B cell (primary cell): ENCODE results near the gene PLCB1. TPM values are rescaled to one million over a fixed set of nuclear protein-coding genes. Genes with fewer than 3 reads are reported as not detected.

ENCODE experiments used
- ATAC-seq: fragments of 200-7000 bp; cut with Tn5 transposase; one replicate; pipeline ENCODE4 v1.10.0; 2021; ENCODE audit warnings: low read depth, mild to moderate bottlenecking, moderate number of reproducible peaks, moderate library complexity
- CTCF ChIA-PET: fragments of 350-600 bp; sonication (Branson Sonifier 250); formaldehyde crosslinking; loops from one replicate; lab custom pipeline; 2021; ENCODE audit warnings: antibody characterized with exemption, inconsistent platforms; lab: Charles Lee
- POLR2A ChIA-PET: fragments of 350-600 bp; sonication (Branson Sonifier 250); formaldehyde crosslinking; loops from one replicate; lab custom pipeline; 2021; ENCODE audit warnings: antibody characterized with exemption; lab: Charles Lee
- DNase-seq: peaks from one replicate; pipeline ENCODE4 v3.0.0; 2013
- H2AFZ ChIP-seq: 2 replicates; pipeline ENCODE4 v1.6.1; 2012; ENCODE audit warnings: mild to moderate bottlenecking, low read depth, low read length; ENCODE audit not compliant: insufficient read depth, poor library complexity, severe bottlenecking
- H3K27ac ChIP-seq, 2 donors: 1 replicate in 1 of 2; 2 replicates in 1 of 2; pipeline ENCODE4 v1.5.1; 2012 to 2013; ENCODE audit warnings: low read length in 2 of 2, mild to moderate bottlenecking in 2 of 2, moderate library complexity in 1 of 2
- H3K27me3 ChIP-seq, 4 experiments: fragments of 200-600 bp in 1 of 4; sonication (generic) in 1 of 4; replicated peaks in 1 of 4; 1 replicate in 2 of 4; 2 replicates in 2 of 4; pipeline versions ENCODE4 v1.6.1 to v1.7.0; 2013 to 2016; ENCODE audit warnings: low read length in 3 of 4, mild to moderate bottlenecking in 2 of 4, mixed read lengths in 1 of 4, moderate library complexity in 1 of 4; ENCODE audit not compliant: insufficient read depth in 4 of 4, control insufficient read depth in 3 of 4; ENCODE audit errors: control extremely low read depth in 1 of 4
- H3K36me3 ChIP-seq, 2 experiments: replicated peaks in 1 of 2; 1 replicate in 1 of 2; 2 replicates in 1 of 2; pipeline versions ENCODE4 v1.6.1 to v1.7.1; 2013; ENCODE audit warnings: low read length in 1 of 2; ENCODE audit not compliant: insufficient read depth in 2 of 2, control insufficient read depth in 1 of 2; ENCODE audit errors: control extremely low read depth in 1 of 2, extremely low read depth in 1 of 2
- H3K4me1 ChIP-seq, 2 donors: fragments of 200-600 bp in 1 of 2; sonication (generic) in 1 of 2; 1 replicate in 1 of 2; 2 replicates in 1 of 2; pipeline versions ENCODE4 v1.5.1 to v1.6.1; 2013 to 2017; ENCODE audit warnings: low read length in 2 of 2; ENCODE audit not compliant: control insufficient read depth in 2 of 2, insufficient read depth in 2 of 2
- H3K4me2 ChIP-seq: replicated peaks from 2 replicates; pipeline ENCODE3; 2012; ENCODE audit warnings: mild to moderate bottlenecking, low read depth, low read length; ENCODE audit not compliant: poor library complexity, severe bottlenecking
- H3K4me3 ChIP-seq, 5 experiments: fragments of 200-600 bp in 1 of 5; sonication (generic) in 1 of 5; 1 replicate in 3 of 5; 2 replicates in 2 of 5; pipeline versions ENCODE4 v1.5.1 to v1.7.0; 2011 to 2016; ENCODE audit warnings: low read length in 4 of 5, mild to moderate bottlenecking in 4 of 5, low read depth in 2 of 5, control low read depth in 1 of 5, moderate library complexity in 1 of 5; ENCODE audit not compliant: insufficient read depth in 1 of 5; ENCODE audit errors: control extremely low read depth in 1 of 5, extremely low read depth in 1 of 5
- H3K79me2 ChIP-seq: fragments of 200-600 bp; sonication (generic); one replicate; pipeline ENCODE4 v1.6.0; 2016; ENCODE audit warnings: low read length; ENCODE audit not compliant: control insufficient read depth, insufficient read depth
- H3K9ac ChIP-seq: fragments of 200-600 bp; sonication (generic); 2 replicates; pipeline ENCODE4 v1.6.1; 2017; ENCODE audit warnings: mild to moderate bottlenecking, low read length, moderate library complexity
- H3K9me3 ChIP-seq, 3 donors: one replicate each; pipeline versions ENCODE4 v1.6.1 to v1.7.1; 2013; ENCODE audit warnings: low read length in 2 of 3; ENCODE audit not compliant: control insufficient read depth in 2 of 3, insufficient read depth in 1 of 3; ENCODE audit errors: control extremely low read depth in 1 of 3
- H4K20me1 ChIP-seq: 2 replicates; pipeline ENCODE4 v1.6.0; 2012; ENCODE audit warnings: mild to moderate bottlenecking, low read length; ENCODE audit not compliant: insufficient read depth, control insufficient read depth, poor library complexity, severe bottlenecking
- H3K27ac Mint-ChIP-seq: one replicate; pipeline ENCODE4 v1.8.0; 2021; ENCODE audit warnings: mixed read lengths
- H3K27me3 Mint-ChIP-seq: one replicate; pipeline ENCODE4 v1.8.0; 2021; ENCODE audit warnings: mixed read lengths
- H3K4me1 Mint-ChIP-seq: one replicate; pipeline ENCODE4 v1.8.0; 2021; ENCODE audit warnings: mixed read lengths
- H3K4me3 Mint-ChIP-seq: one replicate; pipeline ENCODE4 v1.8.0; 2021; ENCODE audit warnings: mixed read lengths
- H3K9me3 Mint-ChIP-seq: one replicate; pipeline ENCODE4 v1.8.0; 2022; ENCODE audit warnings: mixed read lengths; ENCODE audit not compliant: insufficient read depth
- EZH2 ChIP-seq: IDR thresholded peaks from 2 replicates; pipeline ENCODE4 v1.6.1; 2012; ENCODE audit warnings: borderline replicate concordance, low read depth, mild to moderate bottlenecking, moderate library complexity, low read length; ENCODE audit not compliant: insufficient read depth, poor library complexity, severe bottlenecking
- WGBS: methylation state at CpG from one replicate; pipeline ENCODE4 v1.1.5; 2013; ENCODE audit warnings: missing lambda C conversion rate; ENCODE audit not compliant: insufficient coverage; 5-methylcytosine and 5-hydroxymethylcytosine counted together
- intact Hi-C: fragments of 100-400 bp; cut with micrococcal nuclease; formaldehyde crosslinking; loops from one replicate; pipeline ENCODE4 v1.10.0; 2022
- polyA plus RNA-seq: library from polyadenylated mRNA; depleted of rRNA; stranded (reverse); fragments of >200 nt; gene quantifications from 2 replicates; pipeline ENCODE4 v1.2.3, GENCODE V29; 2012
- total RNA-seq, 2 donors: library from RNA; stranded (reverse); fragments of 120-200 nt in 1 of 2; gene quantifications; 1 replicate in 1 of 2; 2 replicates in 1 of 2; pipeline versions ENCODE4 v1.2.3 to v1.2.4, GENCODE V29; 2013 to 2022
- TF ChIP-seq, protein P1 (sequence below): fragments of 200-600 bp; IDR thresholded peaks from one replicate; pipeline ENCODE4 v1.8.0; 2022; ENCODE audit warnings: antibody characterized with exemption, mild to moderate bottlenecking

PLCB1 gene
- total and polyA plus RNA-seq, 2 donors (not counting 1 experiment from before 2014, with no cell fraction given) = 0.18 to 0.47 TPM

DNA sequence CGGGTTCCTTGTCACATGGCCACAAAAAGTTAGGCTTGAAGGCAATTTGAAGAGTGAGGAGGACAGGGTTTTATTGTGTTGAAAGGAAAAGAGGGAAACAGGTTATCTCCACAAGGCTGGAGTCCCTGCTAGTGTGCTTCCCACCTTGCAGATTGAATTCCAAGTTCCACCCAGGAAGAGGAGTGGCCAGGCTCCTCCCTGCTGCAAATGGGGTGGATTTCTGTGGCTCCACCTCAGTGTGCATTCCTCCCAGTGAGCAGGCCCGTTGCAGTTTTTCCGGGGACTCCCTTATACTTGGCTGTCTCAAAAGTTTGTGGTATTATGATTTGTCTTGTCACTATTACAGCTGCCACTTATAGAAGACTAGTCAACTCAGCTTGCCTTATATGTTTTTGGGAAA lies 655.0 kb downstream of the PLCB1 start:
- Histone ChIP-seq H3K4me3 (no peak overlapping the region), H3K4me2 (no peak overlapping the region), H3K4me1 (no peaks in the 10 kb centered on the region), H3K27ac (no peak overlapping the region), H3K27me3 (no peaks in the 10 kb centered on the region), H3K9ac (no peak overlapping the region), H3K9me3 (no peaks in the 10 kb centered on the region), H3K79me2 (no peaks in the 10 kb centered on the region), H3K36me3 (no peaks in the 10 kb centered on the region), H4K20me1 (no peaks in the 10 kb centered on the region), H2AFZ (no peak overlapping the region)
- intact Hi-C loops = no loop called here
- TF ChIP-seq EZH2 = no peak
- TF ChIP-seq, protein P1, sequence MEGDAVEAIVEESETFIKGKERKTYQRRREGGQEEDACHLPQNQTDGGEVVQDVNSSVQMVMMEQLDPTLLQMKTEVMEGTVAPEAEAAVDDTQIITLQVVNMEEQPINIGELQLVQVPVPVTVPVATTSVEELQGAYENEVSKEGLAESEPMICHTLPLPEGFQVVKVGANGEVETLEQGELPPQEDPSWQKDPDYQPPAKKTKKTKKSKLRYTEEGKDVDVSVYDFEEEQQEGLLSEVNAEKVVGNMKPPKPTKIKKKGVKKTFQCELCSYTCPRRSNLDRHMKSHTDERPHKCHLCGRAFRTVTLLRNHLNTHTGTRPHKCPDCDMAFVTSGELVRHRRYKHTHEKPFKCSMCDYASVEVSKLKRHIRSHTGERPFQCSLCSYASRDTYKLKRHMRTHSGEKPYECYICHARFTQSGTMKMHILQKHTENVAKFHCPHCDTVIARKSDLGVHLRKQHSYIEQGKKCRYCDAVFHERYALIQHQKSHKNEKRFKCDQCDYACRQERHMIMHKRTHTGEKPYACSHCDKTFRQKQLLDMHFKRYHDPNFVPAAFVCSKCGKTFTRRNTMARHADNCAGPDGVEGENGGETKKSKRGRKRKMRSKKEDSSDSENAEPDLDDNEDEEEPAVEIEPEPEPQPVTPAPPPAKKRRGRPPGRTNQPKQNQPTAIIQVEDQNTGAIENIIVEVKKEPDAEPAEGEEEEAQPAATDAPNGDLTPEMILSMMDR = no peak
- CTCF ChIA-PET = no interaction called here
- no peak for ATAC-seq
- no peak overlapping the region for H3K4me3 Mint-ChIP-seq
- peaks cover 2% of the 10 kb centered on the region for H3K9me3 Mint-ChIP-seq
- no peaks in the 10 kb centered on the region for H3K27me3 Mint-ChIP-seq
- POLR2A ChIA-PET = no interaction called here
- no peak for DNase-seq
- WGBS = 80% methylated on average over 2 of the region's 3 CpGs
- no peak overlapping the region for H3K27ac Mint-ChIP-seq
- no peaks in the 10 kb centered on the region for H3K4me1 Mint-ChIP-seq

DNA sequence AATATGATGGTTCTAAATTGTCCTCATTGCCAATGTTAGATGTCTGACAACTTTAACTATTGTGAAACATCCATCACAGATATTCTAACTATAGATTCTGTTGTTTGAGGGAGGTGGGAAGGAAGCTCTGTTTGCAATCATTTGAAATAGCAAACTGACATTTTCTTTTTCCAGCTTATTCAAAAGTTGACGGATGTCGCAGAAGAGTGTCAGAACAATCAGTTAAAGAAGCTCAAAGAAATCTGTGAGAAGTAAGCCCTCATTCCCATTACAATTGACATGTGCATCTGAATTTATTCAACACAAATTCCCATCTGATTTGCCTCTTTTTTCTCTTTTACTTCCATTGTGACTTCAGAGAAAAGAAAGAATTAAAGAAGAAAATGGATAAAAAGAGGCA lies 656.2 kb downstream of the PLCB1 start:
- H3K4me1 ChIP-seq = no peaks in the 10 kb centered on the region
- TF ChIP-seq, protein P1 = no peak
- TF ChIP-seq EZH2 = no peak
- no peaks in the 10 kb centered on the region for H3K36me3 ChIP-seq
- POLR2A ChIA-PET = no interaction called here
- no peaks in the 10 kb centered on the region for H3K27me3 Mint-ChIP-seq
- H3K79me2 ChIP-seq = no peaks in the 10 kb centered on the region
- H3K9me3 Mint-ChIP-seq = no peaks in the 10 kb centered on the region
- no peak overlapping the region for H3K4me3 Mint-ChIP-seq
- whole genome bisulfite sequencing = no CpG with 5 or more reads among the region's 2 CpGs
- DNase-seq = no peak
- no peak overlapping the region for H3K4me3 ChIP-seq
- no peaks in the 10 kb centered on the region for H3K27me3 ChIP-seq
- H4K20me1 ChIP-seq = no peaks in the 10 kb centered on the region
- no peak overlapping the region for H3K27ac ChIP-seq
- H3K9ac ChIP-seq = no peak overlapping the region
- H3K4me1 Mint-ChIP-seq = no peaks in the 10 kb centered on the region
- CTCF ChIA-PET = interaction anchor here (1.0 kb wide), 1 partner anchor 38 kb away, joined by 3 read pairs; no protein-coding TSS in a partner anchor
- ATAC-seq = no peak
- no peaks in the 10 kb centered on the region for H3K9me3 ChIP-seq
- intact Hi-C loops = no loop called here
- H3K27ac Mint-ChIP-seq = no peak overlapping the region
- no peak overlapping the region for H3K4me2 ChIP-seq
- H2AFZ ChIP-seq = no peak overlapping the region
